M059J (cell line): ENCODE results near the gene LIMK1. TPM values are rescaled to one million over a fixed set of nuclear protein-coding genes. Genes with fewer than 3 reads are reported as not detected.

Experiments
- total RNA-seq: library from RNA; depleted of rRNA; stranded (reverse); fragments of >200 nt; shearing (Covaris generic); gene quantifications from 2 replicates; pipeline ENCODE4 v1.2.3, GENCODE V29; 2014; rRNA removed

The LIMK1 gene
- total RNA-seq, 1 experiment from 2014 or later, result 105 TPM

Other genes with a start within 250 kb of the LIMK1 start
- gene METTL27, start 241.3 kb upstream of the LIMK1 start, total RNA-seq, result 1.7 and 1.9 TPM in 2 replicates
- gene TMEM270, start 222.6 kb upstream of the LIMK1 start, total RNA-seq, result 0.17 and 0.32 TPM in 2 replicates
- gene ELN, start 55.6 kb upstream of the LIMK1 start, total RNA-seq, result 26.2 and 65.2 TPM in 2 replicates
- 223 and 331 TPM in 2 replicates for gene EIF4H, start 90.6 kb downstream of the LIMK1 start, total RNA-seq
- 0.27 TPM in 1 of 2 replicates, not detected in the other for gene LAT2, start 126.2 kb downstream of the LIMK1 start, total RNA-seq
- gene RFC2, start 170.6 kb downstream of the LIMK1 start, total RNA-seq, result 72.9 and 105 TPM in 2 replicates
- gene CLIP2, start 205.6 kb downstream of the LIMK1 start, total RNA-seq, result 11.5 and 18.8 TPM in 2 replicates